VCaP (cell line): Measurements from ENCODE around the gene ZMIZ2.

Source experiments
- H3K27ac ChIP-seq: fragments of 450-650 bp; 2 replicates; pipeline ENCODE4 v1.5.1; 2017
- TF ChIP-seq, protein P1 (sequence below): fragments of 450-650 bp; conservative IDR thresholded peaks from 2 replicates; pipeline ENCODE4 v1.5.1; 2017; ENCODE audit warnings: mild to moderate bottlenecking, moderate library complexity

Gene ZMIZ2

DNA sequence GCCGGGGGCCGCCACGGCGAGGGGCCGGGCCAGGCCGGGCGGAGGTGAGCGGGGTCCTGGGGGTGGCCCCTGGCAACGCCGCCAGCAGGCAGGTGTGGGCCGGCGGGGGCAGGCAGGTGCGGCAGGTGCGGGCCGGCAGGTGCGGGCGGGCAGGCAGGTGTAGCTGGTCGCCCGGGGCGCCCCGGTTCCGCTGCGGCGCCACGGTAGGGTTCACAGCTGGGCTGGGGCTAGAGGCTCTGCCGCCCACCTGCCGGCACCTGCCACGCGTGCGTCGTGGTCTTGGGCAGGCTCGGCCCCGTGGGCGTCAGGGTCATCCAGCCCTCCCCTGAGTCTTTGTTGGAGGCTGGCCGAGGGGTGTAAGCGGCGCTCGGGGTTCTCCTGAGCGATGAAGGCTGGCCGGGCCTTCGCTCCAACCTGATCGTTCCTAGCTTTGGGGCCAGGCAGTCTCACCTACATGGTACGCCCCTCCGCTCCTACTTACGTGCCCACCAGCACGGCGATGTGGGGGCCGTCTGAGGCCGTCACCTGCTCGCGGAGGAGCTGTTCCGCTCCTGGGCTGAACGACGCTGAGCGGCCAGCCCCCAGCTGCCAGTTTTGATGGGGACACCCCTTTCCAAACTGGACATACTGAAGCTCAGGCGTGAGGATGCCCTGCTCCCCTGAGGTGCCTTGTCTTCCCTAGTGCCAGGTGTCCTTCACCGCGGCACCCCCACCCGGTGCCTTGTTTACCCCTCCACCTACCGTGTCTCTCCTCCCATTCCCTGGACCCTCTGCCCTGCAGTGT is 493 bp downstream of the ZMIZ2 start:
- TF ChIP-seq, protein P1, sequence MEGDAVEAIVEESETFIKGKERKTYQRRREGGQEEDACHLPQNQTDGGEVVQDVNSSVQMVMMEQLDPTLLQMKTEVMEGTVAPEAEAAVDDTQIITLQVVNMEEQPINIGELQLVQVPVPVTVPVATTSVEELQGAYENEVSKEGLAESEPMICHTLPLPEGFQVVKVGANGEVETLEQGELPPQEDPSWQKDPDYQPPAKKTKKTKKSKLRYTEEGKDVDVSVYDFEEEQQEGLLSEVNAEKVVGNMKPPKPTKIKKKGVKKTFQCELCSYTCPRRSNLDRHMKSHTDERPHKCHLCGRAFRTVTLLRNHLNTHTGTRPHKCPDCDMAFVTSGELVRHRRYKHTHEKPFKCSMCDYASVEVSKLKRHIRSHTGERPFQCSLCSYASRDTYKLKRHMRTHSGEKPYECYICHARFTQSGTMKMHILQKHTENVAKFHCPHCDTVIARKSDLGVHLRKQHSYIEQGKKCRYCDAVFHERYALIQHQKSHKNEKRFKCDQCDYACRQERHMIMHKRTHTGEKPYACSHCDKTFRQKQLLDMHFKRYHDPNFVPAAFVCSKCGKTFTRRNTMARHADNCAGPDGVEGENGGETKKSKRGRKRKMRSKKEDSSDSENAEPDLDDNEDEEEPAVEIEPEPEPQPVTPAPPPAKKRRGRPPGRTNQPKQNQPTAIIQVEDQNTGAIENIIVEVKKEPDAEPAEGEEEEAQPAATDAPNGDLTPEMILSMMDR, result no peak
- peak overlapping the region; percentile 90 for H3K27ac ChIP-seq

DNA sequence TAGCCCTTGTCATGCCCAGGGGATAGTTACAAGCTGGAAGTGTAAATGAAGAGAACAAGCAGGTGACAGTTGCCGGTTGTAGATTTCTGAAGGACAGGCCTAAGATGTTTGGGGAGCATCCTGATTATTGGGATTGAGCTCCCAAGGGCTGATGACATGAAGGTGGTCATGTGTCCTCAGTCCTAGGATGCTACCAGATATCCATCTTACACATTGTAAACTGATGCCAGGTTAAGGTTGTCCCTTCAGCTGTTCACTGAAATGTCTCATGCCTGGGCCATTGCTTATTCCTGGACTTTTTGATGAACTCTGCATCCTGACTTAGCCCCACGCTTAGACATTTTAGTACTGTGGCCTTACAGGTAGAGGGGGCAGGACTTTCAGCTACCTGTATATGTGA is 1.3 kb downstream of the ZMIZ2 start:
- peak overlapping the region; percentile 90; the same call in 1 of the 2 replicates for H3K27ac ChIP-seq
- TF ChIP-seq, protein P1, result no peak

DNA sequence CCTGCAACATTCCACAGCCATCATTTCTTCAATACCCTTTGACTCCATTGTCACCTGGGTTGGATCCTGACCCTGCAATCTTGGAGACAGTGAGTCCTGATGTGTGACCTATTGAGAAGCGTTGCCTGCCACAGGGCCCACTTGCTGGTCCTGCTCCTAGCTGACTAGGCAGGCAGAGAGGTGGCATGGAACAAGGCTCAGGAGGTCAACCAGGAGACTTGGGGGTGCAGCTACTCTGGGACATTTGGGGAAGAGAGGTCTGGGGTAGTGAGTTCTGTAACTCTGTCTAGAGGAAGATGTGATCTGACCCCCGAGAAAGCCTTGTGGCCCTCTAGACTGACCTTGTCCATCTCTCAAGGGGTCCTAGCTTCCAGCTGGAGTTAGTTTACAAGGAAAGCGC is 1.8 kb downstream of the ZMIZ2 start:
- H3K27ac ChIP-seq, result peak overlapping the region; percentile 90; the same call in 1 of the 2 replicates
- TF ChIP-seq, protein P1, result no peak

DNA sequence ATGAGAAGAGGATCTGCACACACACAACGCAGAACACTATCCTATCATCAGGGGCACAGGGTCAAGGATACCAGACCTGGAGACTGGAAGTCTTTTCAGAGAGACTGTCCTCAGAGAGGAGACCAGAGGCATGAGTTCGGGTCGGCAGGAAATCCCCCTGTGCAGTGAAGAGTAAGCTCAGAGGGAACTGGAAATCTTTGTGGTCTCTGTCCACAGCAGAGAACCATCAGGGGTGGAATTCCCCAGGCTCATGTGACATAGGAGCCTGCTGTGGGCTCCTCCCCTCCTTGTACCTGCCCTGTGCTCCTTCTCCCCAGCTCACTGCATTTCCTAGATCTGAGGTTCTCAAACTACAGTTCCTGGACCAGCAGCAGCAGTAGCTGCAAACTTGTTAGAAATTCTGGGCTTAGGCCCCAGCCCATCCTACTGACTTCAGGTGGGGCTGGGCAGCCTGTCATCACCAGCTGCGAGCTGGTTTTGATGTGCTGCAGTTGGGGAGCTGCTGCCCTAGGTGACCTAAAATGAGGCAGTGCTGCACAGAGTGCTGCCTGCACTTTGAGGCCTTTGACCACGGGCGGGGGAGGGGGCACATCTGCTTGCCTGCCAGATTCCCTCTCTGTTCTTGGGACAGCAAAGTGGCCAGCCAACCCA is 2.4 kb downstream of the ZMIZ2 start:
- TF ChIP-seq, protein P1, result no peak
- peak overlapping the region; percentile 2; the same call in 1 of the 2 replicates for H3K27ac ChIP-seq

DNA sequence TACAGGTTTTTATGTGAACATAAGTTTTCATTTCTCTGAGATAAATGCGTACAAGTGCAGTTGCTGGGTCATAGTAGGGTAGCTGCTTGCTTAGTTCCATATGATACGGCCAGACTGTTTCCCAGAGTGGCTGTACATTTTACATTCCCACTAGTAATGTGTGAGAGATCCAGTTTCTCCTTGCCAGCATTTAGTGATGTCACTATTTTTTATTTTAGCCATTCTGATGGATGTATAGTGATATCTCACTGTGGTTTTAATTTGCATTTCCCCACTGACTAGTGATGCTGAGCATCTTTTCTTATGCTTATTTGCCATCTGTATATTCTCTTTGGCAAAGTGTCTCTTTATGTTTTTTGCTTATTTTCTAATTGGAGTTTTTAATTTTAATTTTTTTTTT is 4.2 kb downstream of the ZMIZ2 start:
- H3K27ac ChIP-seq, result no peak overlapping the region
- TF ChIP-seq, protein P1, result no peak

DNA sequence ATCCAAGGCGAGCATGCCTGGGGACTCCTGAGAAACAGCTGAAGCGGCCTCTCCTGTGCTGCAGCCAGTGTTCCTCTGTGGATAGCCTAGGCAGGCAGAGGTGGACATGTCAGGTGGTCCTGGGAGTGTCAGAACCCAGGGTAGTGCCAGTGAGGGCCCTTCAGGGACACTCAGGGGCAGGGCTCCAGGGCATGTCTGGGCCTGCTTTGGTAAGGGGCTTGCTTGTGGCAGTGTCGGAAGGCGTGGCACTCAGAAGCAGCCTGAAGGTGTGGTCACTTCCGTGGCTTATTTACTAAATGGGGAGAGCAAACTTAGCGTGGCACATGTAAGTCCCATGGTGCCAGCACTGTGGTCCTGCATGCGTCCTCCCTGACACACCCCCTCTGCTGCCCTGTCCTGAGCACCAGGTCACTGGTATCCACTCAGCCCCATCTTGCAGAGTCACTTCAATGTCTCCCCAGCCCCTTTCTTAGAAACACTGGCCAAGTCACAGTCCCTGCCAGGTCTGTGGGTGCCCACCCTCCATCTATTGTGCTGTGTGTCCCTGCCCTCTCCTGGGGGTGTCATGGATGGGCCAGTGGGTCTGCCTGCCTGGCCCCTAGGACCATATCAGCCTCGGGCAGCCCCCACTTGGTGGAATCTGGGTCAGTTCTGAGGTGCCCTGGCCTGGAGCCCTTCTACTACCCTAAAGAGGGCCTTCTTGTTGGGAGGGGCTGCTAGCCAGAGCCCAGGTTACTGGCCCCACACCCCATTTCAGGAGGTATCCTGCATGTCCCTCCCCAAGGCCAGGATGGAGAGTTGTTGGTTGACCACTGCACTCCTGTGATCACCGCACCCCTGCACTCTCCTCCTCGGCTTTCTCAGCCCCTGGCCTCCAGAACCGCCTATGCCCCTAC is 6.4 kb downstream of the ZMIZ2 start:
- TF ChIP-seq, protein P1, result no peak
- no peak overlapping the region; the same call in 1 of the 2 replicates for H3K27ac ChIP-seq
